ENCODE data around the gene AP2A1. TPM values are rescaled to one million over a fixed set of nuclear protein-coding genes. Genes with fewer than 3 reads are reported as not detected.

Gene AP2A1
- polyA plus RNA-seq, 2 of the 4 experiments (the other 2 are of a cell fraction) = 36.6 to 58.6 TPM

DNA sequence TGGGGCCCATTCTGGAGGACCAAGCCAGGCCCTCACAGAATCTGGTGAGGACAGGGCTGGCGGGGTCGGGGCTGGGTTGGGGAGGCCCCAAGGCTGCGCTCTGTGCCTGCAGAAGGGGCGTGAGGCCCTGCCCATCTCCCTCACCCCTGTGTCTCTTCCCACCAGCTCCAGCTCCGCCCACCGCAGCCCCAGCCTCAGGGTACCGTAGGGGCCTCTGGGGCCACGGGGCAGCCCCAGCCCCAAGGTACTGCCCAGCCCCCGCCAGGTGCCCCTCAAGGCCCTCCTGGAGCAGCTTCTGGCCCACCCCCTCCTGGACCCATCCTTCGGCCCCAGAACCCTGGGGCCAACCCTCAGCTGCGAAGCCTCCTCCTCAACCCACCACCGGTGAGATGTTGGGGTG lies 68.8 kb downstream of the AP2A1 start:
- H3K4me1 ChIP-seq = no peaks in the 10 kb centered on the region
- no peak for ATAC-seq
- H3K4me3 ChIP-seq = no peak overlapping the region
- no peak for TF ChIP-seq ZNF302 (CRISPR knock-in tag; IDR thresholded peaks at IDR 0.05)
- TF ChIP-seq, protein P1, sequence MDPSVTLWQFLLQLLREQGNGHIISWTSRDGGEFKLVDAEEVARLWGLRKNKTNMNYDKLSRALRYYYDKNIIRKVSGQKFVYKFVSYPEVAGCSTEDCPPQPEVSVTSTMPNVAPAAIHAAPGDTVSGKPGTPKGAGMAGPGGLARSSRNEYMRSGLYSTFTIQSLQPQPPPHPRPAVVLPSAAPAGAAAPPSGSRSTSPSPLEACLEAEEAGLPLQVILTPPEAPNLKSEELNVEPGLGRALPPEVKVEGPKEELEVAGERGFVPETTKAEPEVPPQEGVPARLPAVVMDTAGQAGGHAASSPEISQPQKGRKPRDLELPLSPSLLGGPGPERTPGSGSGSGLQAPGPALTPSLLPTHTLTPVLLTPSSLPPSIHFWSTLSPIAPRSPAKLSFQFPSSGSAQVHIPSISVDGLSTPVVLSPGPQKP (IDR thresholded peaks at IDR 0.05; ENCODE audit: low read depth, low read length) = no peak
- TF ChIP-seq MYC (IDR thresholded peaks at IDR 0.05; ENCODE audit: borderline replicate concordance, low read length) = no peak
- TF ChIP-seq POLR2AphosphoS2 (conservative IDR thresholded peaks at IDR 0.05; ENCODE audit: low read length) = no peak
- no peak for TF ChIP-seq KDM5A (IDR thresholded peaks at IDR 0.05)
- no peak overlapping the region for H3K4me2 ChIP-seq
- no peaks in the 10 kb centered on the region for H3K9me3 ChIP-seq
- FAIRE-seq = no peak
- POLR2A ChIA-PET = interaction anchor here (0.6 kb wide), 1 partner anchor 33 kb away, joined by 3 read pairs; no protein-coding TSS in a partner anchor
- CTCF ChIA-PET = interaction anchor here (0.6 to 2.6 kb wide), 5 partner anchors 14 to 155 kb away, joined by 3 to 10 read pairs (median 3); no protein-coding TSS in a partner anchor
- no peak overlapping the region for H3K27ac ChIP-seq
- 91% methylated on average over 10 of the region's 12 CpGs for WGBS (ENCODE audit: missing lambda C conversion rate)
- DNase-seq (ENCODE audit: low read depth in 1 of 2, low spot score in 1 of 2) = no peak

DNA sequence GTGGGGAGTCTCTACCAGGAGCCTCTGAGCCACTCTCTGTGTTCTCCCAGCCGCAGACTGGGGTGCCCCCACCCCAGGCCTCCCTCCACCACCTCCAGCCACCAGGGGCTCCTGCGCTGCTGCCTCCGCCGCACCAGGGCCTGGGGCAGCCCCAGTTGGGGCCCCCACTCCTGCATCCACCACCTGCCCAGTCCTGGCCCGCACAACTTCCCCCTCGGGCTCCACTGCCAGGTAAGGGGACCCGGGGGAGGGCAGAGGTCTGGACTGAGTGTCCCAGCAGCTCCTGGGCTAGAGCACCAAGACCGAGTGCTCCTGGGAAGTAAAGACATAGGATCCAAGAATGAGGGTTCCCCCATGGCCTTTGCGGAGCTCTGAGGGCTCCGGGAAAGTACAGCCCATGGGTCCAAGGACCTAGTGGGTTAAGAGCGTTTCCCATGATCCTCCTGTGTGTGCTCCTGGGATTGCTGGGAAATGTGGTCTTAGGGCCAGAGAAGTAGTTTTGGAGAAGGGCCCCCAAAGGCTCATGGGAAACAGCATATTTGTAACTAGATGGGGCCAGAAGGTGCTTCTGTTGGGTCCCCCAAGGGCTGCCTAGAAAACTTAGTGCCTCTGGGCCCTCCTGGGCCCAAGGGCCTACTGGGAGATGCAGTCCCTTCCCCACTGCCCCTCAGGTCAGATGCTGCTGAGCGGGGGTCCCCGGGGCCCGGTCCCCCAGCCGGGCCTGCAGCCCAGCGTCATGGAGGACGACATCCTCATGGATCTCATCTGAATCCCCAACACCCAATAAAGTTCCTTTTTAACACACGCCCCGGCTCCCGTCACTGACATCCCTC lies 69.6 kb downstream of the AP2A1 start:
- ChIA-PET POLR2A (interaction anchor here (0.6 kb wide), 1 partner anchor 32 kb away, joined by 3 read pairs; no protein-coding TSS in a partner anchor), CTCF (interaction anchor here (0.6 to 2.6 kb wide), 7 partner anchors 9 to 315 kb away, joined by 3 to 10 read pairs (median 3); partner anchors contain the start of gene PTOV1)
- Histone ChIP-seq H3K27ac (no peak overlapping the region), H3K4me1 (no peaks in the 10 kb centered on the region), H3K4me2 (no peak overlapping the region), H3K4me3 (no peak overlapping the region), H3K9me3 (no peaks in the 10 kb centered on the region)
- TF ChIP-seq RCOR1 (IDR thresholded peaks at IDR 0.05; ENCODE audit: low read depth, low read length) = no peak
- no peak for TF ChIP-seq ZC3H11A (IDR thresholded peaks at IDR 0.05)
- no peak for TF ChIP-seq EHF (CRISPR knock-in tag; IDR thresholded peaks at IDR 0.05)
- no peak for TF ChIP-seq JUNB (IDR thresholded peaks at IDR 0.05)
- no peak for TF ChIP-seq GATA3 (IDR thresholded peaks at IDR 0.05; ENCODE audit: borderline replicate concordance)
- no peak for TF ChIP-seq HDAC2 (IDR thresholded peaks at IDR 0.05)
- TF ChIP-seq CBX2 (IDR thresholded peaks at IDR 0.05; ENCODE audit: borderline replicate concordance, low read depth) = no peak
- no peak for TF ChIP-seq ZSCAN20 (CRISPR knock-in tag; IDR thresholded peaks at IDR 0.05)
- no peak for TF ChIP-seq SREBF2 (IDR thresholded peaks at IDR 0.05)
- no peak for TF ChIP-seq NR3C1 (IDR thresholded peaks at IDR 0.05)
- TF ChIP-seq POLR2AphosphoS2 (conservative IDR thresholded peaks at IDR 0.05; ENCODE audit: low read length) = no peak
- TF ChIP-seq, protein P2, sequence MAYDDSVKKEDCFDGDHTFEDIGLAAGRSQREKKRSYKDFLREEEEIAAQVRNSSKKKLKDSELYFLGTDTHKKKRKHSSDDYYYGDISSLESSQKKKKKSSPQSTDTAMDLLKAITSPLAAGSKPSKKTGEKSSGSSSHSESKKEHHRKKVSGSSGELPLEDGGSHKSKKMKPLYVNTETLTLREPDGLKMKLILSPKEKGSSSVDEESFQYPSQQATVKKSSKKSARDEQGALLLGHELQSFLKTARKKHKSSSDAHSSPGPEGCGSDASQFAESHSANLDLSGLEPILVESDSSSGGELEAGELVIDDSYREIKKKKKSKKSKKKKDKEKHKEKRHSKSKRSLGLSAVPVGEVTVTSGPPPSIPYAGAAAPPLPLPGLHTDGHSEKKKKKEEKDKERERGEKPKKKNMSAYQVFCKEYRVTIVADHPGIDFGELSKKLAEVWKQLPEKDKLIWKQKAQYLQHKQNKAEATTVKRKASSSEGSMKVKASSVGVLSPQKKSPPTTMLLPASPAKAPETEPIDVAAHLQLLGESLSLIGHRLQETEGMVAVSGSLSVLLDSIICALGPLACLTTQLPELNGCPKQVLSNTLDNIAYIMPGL (CRISPR knock-in tag; IDR thresholded peaks at IDR 0.05; ENCODE audit: borderline replicate concordance) = no peak
- no peak for TF ChIP-seq CEBPB (IDR thresholded peaks at IDR 0.05)
- TF ChIP-seq FOXS1 (CRISPR knock-in tag; IDR thresholded peaks at IDR 0.05) = no peak
- no peak for TF ChIP-seq EP300 (IDR thresholded peaks at IDR 0.05)
- no peak for TF ChIP-seq CHD4 (IDR thresholded peaks at IDR 0.05; ENCODE audit: borderline replicate concordance)
- TF ChIP-seq HOXA7 (CRISPR knock-in tag; IDR thresholded peaks at IDR 0.05) = no peak
- ATAC-seq (no peak), FAIRE-seq (no peak), DNase-seq (ENCODE audit: low read depth in 1 of 2, low spot score in 1 of 2) (no peak)
- WGBS (ENCODE audit: missing lambda C conversion rate) = 93% methylated on average over 19 of the region's 20 CpGs

GRCh38 chr19:49837009-49837310 lies 70.2 kb downstream of the AP2A1 start:
- Histone ChIP-seq H3K4me1 (no peaks in the 10 kb centered on the region), H3K4me2 (no peak overlapping the region), H3K4me3 (no peak overlapping the region), H3K9me3 (no peaks in the 10 kb centered on the region), H3K27ac (no peak overlapping the region)
- ATAC-seq (no peak), FAIRE-seq (no peak), DNase-seq (ENCODE audit: low read depth in 1 of 2, low spot score in 1 of 2) (no peak)
- ChIA-PET POLR2A (no interaction called here), CTCF (interaction anchor here (0.6 to 1.5 kb wide), 6 partner anchors 8 to 315 kb away, joined by 3 to 4 read pairs (median 3); partner anchors contain the start of gene PTOV1)
- WGBS (ENCODE audit: missing lambda C conversion rate) = 85% methylated on average over 5 of the region's 5 CpGs
- TF ChIP-seq, protein P3, sequence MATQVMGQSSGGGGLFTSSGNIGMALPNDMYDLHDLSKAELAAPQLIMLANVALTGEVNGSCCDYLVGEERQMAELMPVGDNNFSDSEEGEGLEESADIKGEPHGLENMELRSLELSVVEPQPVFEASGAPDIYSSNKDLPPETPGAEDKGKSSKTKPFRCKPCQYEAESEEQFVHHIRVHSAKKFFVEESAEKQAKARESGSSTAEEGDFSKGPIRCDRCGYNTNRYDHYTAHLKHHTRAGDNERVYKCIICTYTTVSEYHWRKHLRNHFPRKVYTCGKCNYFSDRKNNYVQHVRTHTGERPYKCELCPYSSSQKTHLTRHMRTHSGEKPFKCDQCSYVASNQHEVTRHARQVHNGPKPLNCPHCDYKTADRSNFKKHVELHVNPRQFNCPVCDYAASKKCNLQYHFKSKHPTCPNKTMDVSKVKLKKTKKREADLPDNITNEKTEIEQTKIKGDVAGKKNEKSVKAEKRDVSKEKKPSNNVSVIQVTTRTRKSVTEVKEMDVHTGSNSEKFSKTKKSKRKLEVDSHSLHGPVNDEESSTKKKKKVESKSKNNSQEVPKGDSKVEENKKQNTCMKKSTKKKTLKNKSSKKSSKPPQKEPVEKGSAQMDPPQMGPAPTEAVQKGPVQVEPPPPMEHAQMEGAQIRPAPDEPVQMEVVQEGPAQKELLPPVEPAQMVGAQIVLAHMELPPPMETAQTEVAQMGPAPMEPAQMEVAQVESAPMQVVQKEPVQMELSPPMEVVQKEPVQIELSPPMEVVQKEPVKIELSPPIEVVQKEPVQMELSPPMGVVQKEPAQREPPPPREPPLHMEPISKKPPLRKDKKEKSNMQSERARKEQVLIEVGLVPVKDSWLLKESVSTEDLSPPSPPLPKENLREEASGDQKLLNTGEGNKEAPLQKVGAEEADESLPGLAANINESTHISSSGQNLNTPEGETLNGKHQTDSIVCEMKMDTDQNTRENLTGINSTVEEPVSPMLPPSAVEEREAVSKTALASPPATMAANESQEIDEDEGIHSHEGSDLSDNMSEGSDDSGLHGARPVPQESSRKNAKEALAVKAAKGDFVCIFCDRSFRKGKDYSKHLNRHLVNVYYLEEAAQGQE (IDR thresholded peaks at IDR 0.05) = no peak
- TF ChIP-seq HOXA7 (CRISPR knock-in tag; IDR thresholded peaks at IDR 0.05) = no peak
- TF ChIP-seq, protein P4, sequence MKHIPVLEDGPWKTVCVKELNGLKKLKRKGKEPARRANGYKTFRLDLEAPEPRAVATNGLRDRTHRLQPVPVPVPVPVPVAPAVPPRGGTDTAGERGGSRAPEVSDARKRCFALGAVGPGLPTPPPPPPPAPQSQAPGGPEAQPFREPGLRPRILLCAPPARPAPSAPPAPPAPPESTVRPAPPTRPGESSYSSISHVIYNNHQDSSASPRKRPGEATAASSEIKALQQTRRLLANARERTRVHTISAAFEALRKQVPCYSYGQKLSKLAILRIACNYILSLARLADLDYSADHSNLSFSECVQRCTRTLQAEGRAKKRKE (CRISPR knock-in tag; IDR thresholded peaks at IDR 0.05; ENCODE audit: low read depth) = no peak
- TF ChIP-seq ZNF302 (CRISPR knock-in tag; IDR thresholded peaks at IDR 0.05) = no peak
- TF ChIP-seq CHD2 (IDR thresholded peaks at IDR 0.05; ENCODE audit: low read length, partially characterized antibody) = no peak
- TF ChIP-seq HDAC2 (IDR thresholded peaks at IDR 0.05) = no peak
- no peak for TF ChIP-seq FOSL2 (IDR thresholded peaks at IDR 0.05)
- no peak for TF ChIP-seq FOSL2 (CRISPR knock-in tag; IDR thresholded peaks at IDR 0.05)
- TF ChIP-seq HOXB13 (CRISPR knock-in tag; IDR thresholded peaks at IDR 0.05; ENCODE audit: low read depth) = no peak
- TF ChIP-seq MAFK (IDR thresholded peaks at IDR 0.05; ENCODE audit: partially characterized antibody) = no peak
- no peak for TF ChIP-seq CEBPB (IDR thresholded peaks at IDR 0.05)

Data from A549 (cell line).